HepG2 (cell line): ENCODE results near the gene FXYD4. TPM values are rescaled to one million over a fixed set of nuclear protein-coding genes. Genes with fewer than 3 reads are reported as not detected.

Experiments used
- ATF6 ChIP-seq: sonication (generic); formaldehyde crosslinking; conservative IDR thresholded peaks from 2 replicates; pipeline ENCODE4 v1.4.0; 2020; ENCODE audit warnings: missing genetic modification reagents
- ATF7 ChIP-seq, 2 experiments: fragments of 450-650 bp in 1 of 2; sonication (generic) in 1 of 2; formaldehyde crosslinking in 1 of 2; IDR thresholded peaks; 2 replicates each; pipeline versions ENCODE4 v1.4.0 to v1.6.1; 2016 to 2020; ENCODE audit warnings: antibody characterized with exemption in 1 of 2, mild to moderate bottlenecking in 1 of 2, missing genetic modification reagents in 1 of 2
- CC2D1A ChIP-seq: sonication (generic); formaldehyde crosslinking; IDR thresholded peaks from 2 replicates; pipeline ENCODE4 v1.8.1; 2023; ENCODE audit warnings: mild to moderate bottlenecking, missing genetic modification reagents
- ETV6 ChIP-seq: sonication (generic); formaldehyde crosslinking; conservative IDR thresholded peaks from 2 replicates; pipeline ENCODE4 v1.4.0; 2020; ENCODE audit warnings: missing genetic modification reagents
- HDAC1 ChIP-seq: sonication (generic); formaldehyde crosslinking; IDR thresholded peaks from 2 replicates; pipeline ENCODE4 v1.5.1; 2020; ENCODE audit warnings: mild to moderate bottlenecking, missing genetic modification reagents
- HDAC2 ChIP-seq: sonication (generic); formaldehyde crosslinking; IDR thresholded peaks from 2 replicates; pipeline ENCODE4 v1.4.0; 2020; ENCODE audit warnings: missing genetic modification reagents
- HMGXB4 ChIP-seq, 2 experiments: sonication (generic) in 1 of 2; formaldehyde crosslinking in 1 of 2; IDR thresholded peaks; 2 replicates each; pipeline versions ENCODE4 v1.4.0 to v1.6.1; 2018 to 2020; ENCODE audit warnings: missing genetic modification reagents in 2 of 2, borderline replicate concordance in 1 of 2, low read depth in 1 of 2, mild to moderate bottlenecking in 1 of 2, missing biosample characterization in 1 of 2
- HNF4A ChIP-seq: sonication (generic); formaldehyde crosslinking; IDR thresholded peaks from 2 replicates; pipeline ENCODE4 v1.4.0; 2020; ENCODE audit warnings: missing genetic modification reagents
- HOXA5 ChIP-seq: sonication (generic); formaldehyde crosslinking; IDR thresholded peaks from 2 replicates; pipeline ENCODE4 v1.4.0; 2020; ENCODE audit warnings: missing genetic modification reagents
- KAT8 ChIP-seq: IDR thresholded peaks from 2 replicates; pipeline ENCODE4 v1.6.1; 2016; ENCODE audit warnings: missing genetic modification reagents, missing compliant biosample characterization
- KDM5A ChIP-seq: fragments of 200-600 bp; sonication (generic); IDR thresholded peaks from 2 replicates; pipeline ENCODE4 v1.7.0; 2018; ENCODE audit warnings: antibody characterized with exemption, mild to moderate bottlenecking, low read length, borderline replicate concordance
- MED1 ChIP-seq: sonication (generic); formaldehyde crosslinking; IDR thresholded peaks from 2 replicates; pipeline ENCODE4 v1.4.0; 2020; ENCODE audit warnings: missing genetic modification reagents
- PLRG1 ChIP-seq: fragments of 450-650 bp; conservative IDR thresholded peaks from 2 replicates; pipeline ENCODE4 v1.6.1; 2016
- SALL1 ChIP-seq: sonication (generic); formaldehyde crosslinking; IDR thresholded peaks from 2 replicates; pipeline ENCODE4 v1.8.0; 2022; ENCODE audit warnings: mild to moderate bottlenecking, missing genetic modification reagents
- TGIF2 ChIP-seq: IDR thresholded peaks from 2 replicates; pipeline ENCODE4 v1.6.1; 2016; ENCODE audit warnings: control low read depth, missing compliant biosample characterization
- TRIM24 ChIP-seq: sonication (generic); formaldehyde crosslinking; IDR thresholded peaks from 2 replicates; pipeline ENCODE4 v1.8.0; 2022; ENCODE audit warnings: mild to moderate bottlenecking, missing genetic modification reagents
- ZNF12 ChIP-seq: sonication (generic); formaldehyde crosslinking; IDR thresholded peaks from 2 replicates; pipeline ENCODE4 v1.5.0; 2020; ENCODE audit warnings: missing genetic modification reagents
- ZNF143 ChIP-seq: sonication (generic); formaldehyde crosslinking; IDR thresholded peaks from 2 replicates; pipeline ENCODE4 v1.4.0; 2020; ENCODE audit warnings: missing genetic modification reagents
- ZNF280D ChIP-seq: sonication (generic); formaldehyde crosslinking; IDR thresholded peaks from 2 replicates; pipeline ENCODE4 v1.5.1; 2020; ENCODE audit warnings: mild to moderate bottlenecking, missing genetic modification reagents
- ZNF3 ChIP-seq: IDR thresholded peaks from 2 replicates; pipeline ENCODE4 v1.7.0; 2017; ENCODE audit warnings: inconsistent platforms
- ZNF333 ChIP-seq: sonication (generic); formaldehyde crosslinking; IDR thresholded peaks from 2 replicates; pipeline ENCODE4 v1.4.0; 2020; ENCODE audit warnings: mild to moderate bottlenecking, missing genetic modification reagents, borderline replicate concordance
- ZNF552 ChIP-seq: sonication (generic); formaldehyde crosslinking; IDR thresholded peaks from 2 replicates; pipeline ENCODE4 v1.9.0; 2022; ENCODE audit warnings: missing genetic modification reagents, mild to moderate bottlenecking, borderline replicate concordance
- ZZZ3 ChIP-seq: sonication (generic); formaldehyde crosslinking; IDR thresholded peaks from 2 replicates; pipeline ENCODE4 v1.4.0; 2020; ENCODE audit warnings: missing genetic modification reagents, mild to moderate bottlenecking, borderline replicate concordance
- polyA plus RNA-seq, 8 experiments: library from polyadenylated mRNA; depleted of rRNA in 3 of 8; stranded (reverse) in 7 of 8; unstranded in 1 of 8; fragments of >200 nt; fragmentation: Illumina TruSeq in 4 of 8; extraction: Trizol in 4 of 8; gene quantifications; 2 replicates each; pipeline versions ENCODE4 v1.2.1 to v1.2.3, GENCODE V29; 2011 to 2016; ENCODE audit warnings: low read depth in 4 of 8, missing spikeins in 1 of 8, mixed read lengths in 1 of 8; ENCODE audit not compliant: insufficient read depth in 1 of 8
- total RNA-seq, 5 experiments: library from RNA; depleted of rRNA; stranded (reverse); fragments of >200 nt; fragmentation: Illumina TruSeq; extraction: Trizol; gene quantifications; 2 replicates each; pipeline ENCODE4 v1.2.3, GENCODE V29; 2016; ENCODE audit warnings: low read depth in 1 of 5
- TF ChIP-seq, protein P1 (sequence below): sonication (generic); formaldehyde crosslinking; IDR thresholded peaks from 2 replicates; pipeline ENCODE4 v1.5.0; 2020; ENCODE audit warnings: mild to moderate bottlenecking, missing genetic modification reagents

Gene FXYD4
- total and polyA plus RNA-seq, 2 of the 13 experiments (the other 11 are each of a cell fraction or from before 2014, with no cell fraction given) = not detected

GRCh38 chr10:43421201-43421507 is 49.7 kb downstream of the FXYD4 start (continued):
- TF ChIP-seq ZNF280D (CRISPR knock-in tag) (no peak), HDAC2 (peak; percentile 5; the same call in 1 of the 2 replicates), ETV6 (CRISPR knock-in tag) (no peak), HDAC1 (CRISPR knock-in tag) (no peak), ZNF552 (CRISPR knock-in tag) (no peak), KAT8 (CRISPR knock-in tag) (no peak), PLRG1 (no peak), TGIF2 (no peak), CC2D1A (no peak), SALL1 (CRISPR knock-in tag) (no peak), HNF4A (CRISPR knock-in tag) (no peak), ZNF143 (no peak), ATF6 (CRISPR knock-in tag) (no peak), ZNF3 (no peak), HMGXB4 (CRISPR knock-in tag; IDR thresholded peaks at IDR 0.05; ENCODE audit: borderline replicate concordance in 1 of 2, low read depth in 1 of 2) (no peak), TRIM24 (CRISPR knock-in tag) (0 out of 2 replicates have a peak, but pooled peaks have one; percentile 1), ATF7 (IDR thresholded peaks at IDR 0.05) (no peak), ATF7 (CRISPR knock-in tag; IDR thresholded peaks at IDR 0.05) (no peak), MED1 (CRISPR knock-in tag) (no peak), ZNF333 (CRISPR knock-in tag) (no peak), ZZZ3 (CRISPR knock-in tag) (no peak), KDM5A (no peak), ZNF12 (no peak), HOXA5 (CRISPR knock-in tag) (no peak)
- TF ChIP-seq, protein P1, sequence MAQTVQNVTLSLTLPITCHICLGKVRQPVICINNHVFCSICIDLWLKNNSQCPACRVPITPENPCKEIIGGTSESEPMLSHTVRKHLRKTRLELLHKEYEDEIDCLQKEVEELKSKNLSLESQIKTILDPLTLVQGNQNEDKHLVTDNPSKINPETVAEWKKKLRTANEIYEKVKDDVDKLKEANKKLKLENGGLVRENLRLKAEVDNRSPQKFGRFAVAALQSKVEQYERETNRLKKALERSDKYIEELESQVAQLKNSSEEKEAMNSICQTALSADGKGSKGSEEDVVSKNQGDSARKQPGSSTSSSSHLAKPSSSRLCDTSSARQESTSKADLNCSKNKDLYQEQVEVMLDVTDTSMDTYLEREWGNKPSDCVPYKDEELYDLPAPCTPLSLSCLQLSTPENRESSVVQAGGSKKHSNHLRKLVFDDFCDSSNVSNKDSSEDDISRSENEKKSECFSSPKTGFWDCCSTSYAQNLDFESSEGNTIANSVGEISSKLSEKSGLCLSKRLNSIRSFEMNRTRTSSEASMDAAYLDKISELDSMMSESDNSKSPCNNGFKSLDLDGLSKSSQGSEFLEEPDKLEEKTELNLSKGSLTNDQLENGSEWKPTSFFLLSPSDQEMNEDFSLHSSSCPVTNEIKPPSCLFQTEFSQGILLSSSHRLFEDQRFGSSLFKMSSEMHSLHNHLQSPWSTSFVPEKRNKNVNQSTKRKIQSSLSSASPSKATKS = peak; percentile 25; the same call in 1 of the 2 replicates
